HEK293 (cell line): ENCODE results near the gene XDH.

Experiments
- CTCF ChIA-PET: fragments of 350-600 bp; formaldehyde crosslinking; extraction: SDS; loops from one replicate; lab custom pipeline; 2021; ENCODE audit warnings: antibody characterized with exemption; lab: Yijun Ruan, JAX
- POLR2A ChIA-PET: fragments of 300-600 bp; formaldehyde crosslinking; extraction: SDS; loops from one replicate; lab custom pipeline; 2020; ENCODE audit warnings: antibody characterized with exemption, inconsistent platforms; lab: Yijun Ruan, JAX
- H3K27ac ChIP-seq: fragments of 200-500 bp; sonication (Bioruptor generic); 2 replicates; pipeline ENCODE4 v1.5.1; 2014; ENCODE audit warnings: low read depth, low read length, control low read depth, inconsistent platforms; ENCODE audit errors: extremely low read depth
- H3K36me3 ChIP-seq, 2 experiments: fragments of 200-500 bp in 1 of 2; sonication (Bioruptor generic) in 1 of 2; 1 replicate in 1 of 2; 2 replicates in 1 of 2; pipeline ENCODE4 v1.5.1; 2014 to 2017; ENCODE audit warnings: inconsistent platforms in 2 of 2, low read length in 2 of 2; ENCODE audit not compliant: control insufficient read depth in 2 of 2, insufficient read depth in 1 of 2
- H3K4me1 ChIP-seq: fragments of 200-500 bp; sonication (Bioruptor generic); 2 replicates; pipeline ENCODE4 v1.5.1; 2014; ENCODE audit warnings: mild to moderate bottlenecking, low read length, inconsistent platforms; ENCODE audit not compliant: control insufficient read depth, insufficient read depth
- H3K4me3 ChIP-seq: 2 replicates; pipeline ENCODE4 v1.5.1; 2011; ENCODE audit warnings: low read depth, mild to moderate bottlenecking, control low read depth, low read length, moderate library complexity
- H3K9me3 ChIP-seq: fragments of 200-500 bp; sonication (Bioruptor generic); 2 replicates; pipeline ENCODE4 v1.5.1; 2014; ENCODE audit warnings: low read depth, low read length, inconsistent platforms; ENCODE audit not compliant: control insufficient read depth, insufficient read depth
- BCL11B ChIP-seq: fragments of 450-650 bp; formaldehyde crosslinking; IDR thresholded peaks from 2 replicates; pipeline ENCODE4 v1.5.1; 2016; ENCODE audit warnings: low read depth, missing biosample characterization, missing genetic modification characterization
- CTCF ChIP-seq: fragments of 450-650 bp; formaldehyde crosslinking; IDR thresholded peaks from 2 replicates; pipeline ENCODE4 v1.5.1; 2016; ENCODE audit warnings: missing biosample characterization, missing genetic modification characterization
- GLI4 ChIP-seq: fragments of 450-650 bp; formaldehyde crosslinking; IDR thresholded peaks from 2 replicates; pipeline ENCODE4 v1.5.1; 2016; ENCODE audit warnings: missing biosample characterization, missing genetic modification characterization
- IKZF3 ChIP-seq: fragments of 450-650 bp; IDR thresholded peaks from 2 replicates; pipeline ENCODE4 v1.5.0; 2018; ENCODE audit warnings: missing biosample characterization, mild to moderate bottlenecking, missing genetic modification characterization, moderate library complexity
- MZF1 ChIP-seq: fragments of 450-650 bp; formaldehyde crosslinking; IDR thresholded peaks from 2 replicates; pipeline ENCODE4 v1.5.1; 2017; ENCODE audit warnings: missing biosample characterization, missing genetic modification characterization, borderline replicate concordance
- PBX3 ChIP-seq: sonication (generic); formaldehyde crosslinking; IDR thresholded peaks from 2 replicates; pipeline ENCODE4 v1.8.1; 2022; ENCODE audit warnings: mild to moderate bottlenecking, moderate library complexity, missing genetic modification reagents
- SCRT1 ChIP-seq: fragments of 450-650 bp; formaldehyde crosslinking; IDR thresholded peaks from 2 replicates; pipeline ENCODE4 v1.5.1; 2016; ENCODE audit warnings: missing biosample characterization, missing genetic modification characterization, borderline replicate concordance
- SCRT2 ChIP-seq: fragments of 450-650 bp; formaldehyde crosslinking; IDR thresholded peaks from 2 replicates; pipeline ENCODE4 v1.5.1; 2016; ENCODE audit warnings: missing biosample characterization, missing genetic modification characterization
- WT1 ChIP-seq: fragments of 450-650 bp; formaldehyde crosslinking; IDR thresholded peaks from 2 replicates; pipeline ENCODE4 v1.5.1; 2016; ENCODE audit warnings: missing biosample characterization, missing genetic modification characterization
- ZFP41 ChIP-seq: fragments of 450-650 bp; formaldehyde crosslinking; IDR thresholded peaks from 2 replicates; pipeline ENCODE4 v1.5.1; 2016; ENCODE audit warnings: missing biosample characterization, missing genetic modification characterization, borderline replicate concordance
- ZNF112 ChIP-seq: fragments of 450-650 bp; formaldehyde crosslinking; IDR thresholded peaks from 2 replicates; pipeline ENCODE4 v1.5.0; 2017; ENCODE audit warnings: missing biosample characterization, missing genetic modification characterization
- ZNF2 ChIP-seq: fragments of 450-650 bp; formaldehyde crosslinking; IDR thresholded peaks from 2 replicates; pipeline ENCODE4 v1.5.1; 2016; ENCODE audit warnings: missing biosample characterization, missing genetic modification characterization
- ZNF239 ChIP-seq: fragments of 450-650 bp; formaldehyde crosslinking; IDR thresholded peaks from 2 replicates; pipeline ENCODE4 v1.5.1; 2016; ENCODE audit warnings: missing biosample characterization, missing genetic modification characterization
- ZNF24 ChIP-seq: fragments of 450-650 bp; formaldehyde crosslinking; IDR thresholded peaks from 2 replicates; pipeline ENCODE4 v1.5.1; 2016; ENCODE audit warnings: missing biosample characterization, missing genetic modification characterization
- ZNF335 ChIP-seq: fragments of 450-650 bp; formaldehyde crosslinking; conservative IDR thresholded peaks from 2 replicates; pipeline ENCODE4 v1.5.1; 2016; ENCODE audit warnings: missing biosample characterization, missing genetic modification characterization
- ZNF362 ChIP-seq: fragments of 450-650 bp; formaldehyde crosslinking; IDR thresholded peaks from 2 replicates; pipeline ENCODE4 v1.5.1; 2016; ENCODE audit warnings: missing biosample characterization, missing genetic modification characterization
- ZNF510 ChIP-seq: fragments of 450-650 bp; formaldehyde crosslinking; IDR thresholded peaks from 2 replicates; pipeline ENCODE4 v1.5.1; 2018; ENCODE audit warnings: mild to moderate bottlenecking, missing genetic modification characterization, missing biosample characterization; ENCODE audit not compliant: insufficient replicate concordance
- ZNF558 ChIP-seq: fragments of 450-650 bp; formaldehyde crosslinking; IDR thresholded peaks from 2 replicates; pipeline ENCODE4 v1.5.1; 2016; ENCODE audit warnings: missing biosample characterization, missing genetic modification characterization
- ZNF585B ChIP-seq: fragments of 450-650 bp; formaldehyde crosslinking; IDR thresholded peaks from 2 replicates; pipeline ENCODE4 v1.5.1; 2016; ENCODE audit warnings: missing biosample characterization, missing genetic modification characterization
- ZNF658 ChIP-seq: fragments of 450-650 bp; formaldehyde crosslinking; IDR thresholded peaks from 2 replicates; pipeline ENCODE4; 2016; ENCODE audit warnings: missing biosample characterization, missing genetic modification characterization
- TF ChIP-seq, protein P1 (sequence below): fragments of 450-650 bp; formaldehyde crosslinking; IDR thresholded peaks from 2 replicates; pipeline ENCODE4 v1.5.1; 2016; ENCODE audit warnings: missing biosample characterization, missing genetic modification characterization
- TF ChIP-seq, protein P2 (sequence below): fragments of 450-650 bp; formaldehyde crosslinking; IDR thresholded peaks from 2 replicates; pipeline ENCODE4 v1.5.1; 2016; ENCODE audit warnings: missing biosample characterization, missing genetic modification characterization

The XDH gene

GRCh38 chr2:31406593-31407385, 7.8 kb downstream of the XDH start:
- Histone ChIP-seq H3K4me1 (no peaks in the 10 kb centered on the region), H3K36me3 (no peaks in the 10 kb centered on the region), H3K27ac (no peak overlapping the region), H3K4me3 (no peak overlapping the region), H3K9me3 (no peaks in the 10 kb centered on the region)
- TF ChIP-seq ZNF24 (tag by site-specific recombination) (no peak), SCRT2 (tag by site-specific recombination) (no peak), PBX3 (CRISPR knock-in tag) (no peak), ZNF362 (no peak), IKZF3 (tag by site-specific recombination) (no peak), SCRT1 (no peak), ZNF558 (no peak), ZNF239 (tag by site-specific recombination) (no peak), ZNF335 (no peak), GLI4 (tag by site-specific recombination) (no peak), BCL11B (tag by site-specific recombination) (no peak)
- TF ChIP-seq, protein P1, sequence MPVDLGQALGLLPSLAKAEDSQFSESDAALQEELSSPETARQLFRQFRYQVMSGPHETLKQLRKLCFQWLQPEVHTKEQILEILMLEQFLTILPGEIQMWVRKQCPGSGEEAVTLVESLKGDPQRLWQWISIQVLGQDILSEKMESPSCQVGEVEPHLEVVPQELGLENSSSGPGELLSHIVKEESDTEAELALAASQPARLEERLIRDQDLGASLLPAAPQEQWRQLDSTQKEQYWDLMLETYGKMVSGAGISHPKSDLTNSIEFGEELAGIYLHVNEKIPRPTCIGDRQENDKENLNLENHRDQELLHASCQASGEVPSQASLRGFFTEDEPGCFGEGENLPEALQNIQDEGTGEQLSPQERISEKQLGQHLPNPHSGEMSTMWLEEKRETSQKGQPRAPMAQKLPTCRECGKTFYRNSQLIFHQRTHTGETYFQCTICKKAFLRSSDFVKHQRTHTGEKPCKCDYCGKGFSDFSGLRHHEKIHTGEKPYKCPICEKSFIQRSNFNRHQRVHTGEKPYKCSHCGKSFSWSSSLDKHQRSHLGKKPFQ, result no peak
- ChIA-PET CTCF (no interaction called here), POLR2A (no interaction called here)

- Histone ChIP-seq H3K4me3 (no peak overlapping the region), H3K9me3 (no peaks in the 10 kb centered on the region), H3K36me3 (no peaks in the 10 kb centered on the region), H3K4me1 (no peaks in the 10 kb centered on the region), H3K27ac (no peak overlapping the region)
- POLR2A ChIA-PET, result no interaction called here
- CTCF ChIA-PET, result interaction anchor here (0.6 kb wide), 1 partner anchor 50 kb away, joined by 3 read pairs; no protein-coding TSS in a partner anchor
- TF ChIP-seq, protein P2, sequence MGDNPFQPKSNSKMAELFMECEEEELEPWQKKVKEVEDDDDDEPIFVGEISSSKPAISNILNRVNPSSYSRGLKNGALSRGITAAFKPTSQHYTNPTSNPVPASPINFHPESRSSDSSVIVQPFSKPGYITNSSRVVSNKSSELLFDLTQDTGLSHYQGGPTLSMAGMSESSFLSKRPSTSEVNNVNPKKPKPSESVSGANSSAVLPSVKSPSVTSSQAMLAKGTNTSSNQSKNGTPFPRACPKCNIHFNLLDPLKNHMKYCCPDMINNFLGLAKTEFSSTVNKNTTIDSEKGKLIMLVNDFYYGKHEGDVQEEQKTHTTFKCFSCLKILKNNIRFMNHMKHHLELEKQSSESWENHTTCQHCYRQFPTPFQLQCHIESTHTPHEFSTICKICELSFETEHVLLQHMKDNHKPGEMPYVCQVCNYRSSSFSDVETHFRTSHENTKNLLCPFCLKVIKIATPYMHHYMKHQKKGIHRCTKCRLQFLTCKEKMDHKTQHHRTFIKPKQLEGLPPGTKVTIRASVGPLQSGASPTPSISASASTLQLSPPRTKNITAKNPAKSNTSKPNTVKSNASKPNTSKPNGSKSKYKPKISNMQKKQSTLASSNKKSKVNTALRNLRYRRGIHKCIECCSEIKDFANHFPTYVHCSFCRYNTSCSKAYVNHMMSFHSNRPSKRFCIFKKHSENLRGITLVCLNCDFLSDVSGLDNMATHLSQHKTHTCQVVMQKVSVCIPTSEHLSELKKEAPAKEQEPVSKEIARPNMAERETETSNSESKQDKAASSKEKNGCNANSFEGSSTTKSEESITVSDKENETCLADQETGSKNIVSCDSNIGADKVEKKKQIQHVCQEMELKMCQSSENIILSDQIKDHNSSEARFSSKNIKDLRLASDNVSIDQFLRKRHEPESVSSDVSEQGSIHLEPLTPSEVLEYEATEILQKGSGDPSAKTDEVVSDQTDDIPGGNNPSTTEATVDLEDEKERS (tag by site-specific recombination), result no peak
- no peak for TF ChIP-seq ZFP41 (tag by site-specific recombination)
- TF ChIP-seq, all 188 proteins: peak for 0
Observed at GRCh38 chr2:31404827-31405226, 9.7 kb downstream of the XDH start.

- ChIA-PET POLR2A (no interaction called here), CTCF (interaction anchor here (0.6 kb wide), 1 partner anchor 51 kb away, joined by 3 read pairs; no protein-coding TSS in a partner anchor)
- H3K4me1 ChIP-seq, result no peaks in the 10 kb centered on the region
- TF ChIP-seq ZNF510 (tag by site-specific recombination) (no peak), CTCF (tag by site-specific recombination) (no peak), ZNF112 (no peak), ZNF2 (tag by site-specific recombination) (no peak), ZNF585B (tag by site-specific recombination) (no peak), ZNF658 (tag by site-specific recombination) (no peak), WT1 (no peak), MZF1 (no peak)
Observed at GRCh38 chr2:31404302-31404701, 10.2 kb downstream of the XDH start.

More at GRCh38 chr2:31404302-31404701, 10.2 kb downstream of the XDH start:
- H3K27ac ChIP-seq, result no peak overlapping the region
- no peaks in the 10 kb centered on the region for H3K36me3 ChIP-seq
- H3K9me3 ChIP-seq, result no peaks in the 10 kb centered on the region
- H3K4me3 ChIP-seq, result no peak overlapping the region
